LNCaP clone FGC (cell line): ENCODE data around the gene LSM4.

Source experiments
- DNase-seq: peaks from one replicate; pipeline ENCODE4 v3.0.0-alpha.2; 2011; ENCODE audit warnings: low read depth
- H3K4me3 ChIP-seq: 2 replicates; pipeline ENCODE4 v1.5.1; 2011; ENCODE audit warnings: mild to moderate bottlenecking, low read depth, low read length, control low read depth
- CTCF ChIP-seq: IDR thresholded peaks from 2 replicates; pipeline ENCODE4 v1.5.1; 2012; ENCODE audit warnings: mild to moderate bottlenecking; ENCODE audit not compliant: control insufficient read depth, insufficient read depth; ENCODE audit errors: extremely low read depth

Gene LSM4

DNA sequence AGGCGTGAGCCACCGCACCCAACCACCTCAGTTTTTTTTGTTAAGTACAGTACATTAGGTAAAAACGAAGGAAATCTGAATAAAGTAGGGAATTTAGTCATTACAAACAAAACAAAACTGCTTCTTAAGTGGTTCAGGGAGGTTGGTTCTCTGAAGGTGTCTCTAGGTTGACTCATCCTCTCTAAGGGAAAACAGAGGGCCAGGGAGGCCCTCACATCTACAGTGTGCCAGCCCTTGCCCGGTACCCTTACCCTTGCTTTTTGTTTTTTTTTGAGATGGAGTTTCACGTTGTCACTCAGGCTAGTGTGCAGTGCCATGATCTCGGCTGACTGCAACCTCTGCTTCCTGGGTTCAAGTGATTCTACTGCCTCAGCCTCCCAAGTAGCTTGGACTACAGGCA is 24.3 kb downstream of the LSM4 start:
- TF ChIP-seq CTCF: no peak
- DNase-seq: no peak
- H3K4me3 ChIP-seq: no peak overlapping the region

GRCh38 chr19:18297308-18297707 is 25.6 kb downstream of the LSM4 start:
- DNase-seq: no peak
- H3K4me3 ChIP-seq: no peak overlapping the region
- TF ChIP-seq CTCF: no peak

- no peak overlapping the region for H3K4me3 ChIP-seq
- DNase-seq: no peak
- no peak for TF ChIP-seq CTCF
These were observed 27.8 kb downstream of the LSM4 start for GRCh38 chr19:18295034-18295451.

- DNase-seq: no peak
- TF ChIP-seq CTCF: no peak
- no peak overlapping the region for H3K4me3 ChIP-seq
These were observed 28.4 kb downstream of the LSM4 start for GRCh38 chr19:18294467-18294864.

- H3K4me3 ChIP-seq: no peak overlapping the region
- no peak for TF ChIP-seq CTCF
- DNase-seq: no peak
These were observed 29.0 kb downstream of the LSM4 start for GRCh38 chr19:18293642-18294466.

DNA sequence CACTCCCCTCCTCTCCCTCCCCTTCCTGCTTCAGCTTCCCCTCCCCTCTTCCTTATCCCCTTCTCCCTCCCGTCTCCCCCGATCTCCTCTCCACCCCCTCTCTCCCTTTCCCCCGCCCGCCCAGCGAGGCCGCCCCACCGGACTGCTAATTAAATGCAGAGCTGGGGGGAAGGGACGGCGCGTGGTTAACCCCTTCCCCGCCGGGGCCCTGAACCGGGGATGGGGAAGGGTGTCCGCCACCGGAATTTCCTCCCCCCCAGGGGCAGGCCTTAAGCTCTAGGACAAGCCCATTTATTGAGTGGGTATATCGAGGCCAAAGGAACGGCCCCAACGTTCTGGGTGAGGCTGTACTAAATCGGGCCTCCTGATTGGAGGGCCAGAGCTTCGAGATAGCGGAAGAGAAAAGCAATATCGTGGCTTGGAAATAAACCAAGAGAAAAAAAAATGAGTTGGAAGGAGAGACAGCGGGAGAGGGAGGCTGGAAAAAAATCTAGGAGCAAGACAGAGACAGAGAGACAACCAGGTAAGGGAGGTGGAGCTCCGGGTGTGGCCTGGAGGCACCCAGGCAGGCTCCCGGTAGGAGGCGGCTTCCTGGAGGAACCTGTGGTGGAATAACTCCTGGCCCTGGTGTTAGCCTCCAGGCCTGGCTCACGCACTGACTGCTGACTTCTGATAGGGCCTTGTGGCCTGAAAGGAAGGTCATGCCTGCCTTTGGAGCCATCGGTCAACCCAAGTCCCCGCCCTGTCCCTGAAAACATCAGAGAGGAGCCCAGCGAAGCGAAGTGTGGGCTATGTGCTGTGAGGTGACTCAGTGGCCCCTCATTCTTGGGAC is 29.9 kb downstream of the LSM4 start:
- no peak for DNase-seq
- no peak overlapping the region for H3K4me3 ChIP-seq
- no peak for TF ChIP-seq CTCF
